HCT116 (cell line): Measurements from ENCODE around the gene FSD1L. TPM values are rescaled to one million over a fixed set of nuclear protein-coding genes. Genes with fewer than 3 reads are reported as not detected.

ENCODE experiments used
- ATAC-seq: fragments of 200-7000 bp; cut with Tn5 transposase; 2 replicates; pipeline ENCODE4 v1.9.1; 2020; ENCODE audit warnings: mild to moderate bottlenecking, moderate library complexity
- BruUV-seq: library from RNA; stranded (reverse); fragments of 400-500 nt; replicated peaks from 2 replicates; lab custom pipeline; 2021; lab: Mats Ljungman, UMichigan
- CTCF ChIA-PET: fragments of 300-600 bp; sonication (Branson Sonifier 250); formaldehyde crosslinking; loops from one replicate; lab custom pipeline; 2021; ENCODE audit warnings: antibody characterized with exemption; lab: Charles Lee
- POLR2A ChIA-PET: fragments of 300-600, 350-600 bp; sonication (Branson Sonifier 250); formaldehyde crosslinking; loops from one replicate; lab custom pipeline; 2021; ENCODE audit warnings: antibody characterized with exemption; lab: Charles Lee
- RAD21 ChIA-PET, 2 experiments: fragments of 300-600 bp; sonication (Branson Sonifier 250); formaldehyde crosslinking; loops; one replicate each; lab custom pipeline; 2023; ENCODE audit warnings: low total read pairs in 2 of 2; ENCODE audit not compliant: uncharacterized antibody in 2 of 2, unreplicated experiment in 2 of 2, low non-redundant PET in 1 of 2; lab: Charles Lee
- DNase-seq: peaks from one replicate; pipeline ENCODE4 v3.0.0-alpha.2; 2010; ENCODE audit warnings: low read depth, low spot score
- H2AFZ ChIP-seq: fragments of 200-600 bp; shearing (Covaris generic), sonication (generic); 2 replicates; pipeline ENCODE4 v1.6.1; 2017; ENCODE audit warnings: low read depth, mixed run types, mixed read lengths, antibody characterized with exemption, low read length; ENCODE audit not compliant: poor library complexity, severe bottlenecking
- H3K27ac ChIP-seq: 2 replicates; pipeline ENCODE4 v1.5.1; 2012; ENCODE audit warnings: low read depth, low read length
- H3K27me3 ChIP-seq: fragments of 200-600 bp; sonication (generic); 2 replicates; pipeline ENCODE4 v1.6.1; 2016; ENCODE audit warnings: mixed run types, low read length, mixed read lengths; ENCODE audit not compliant: insufficient read depth
- H3K36me3 ChIP-seq, 2 experiments: fragments of 200-500 bp in 1 of 2; fragments of 200-600 bp in 1 of 2; sonication (Bioruptor generic) in 1 of 2; sonication (generic) in 1 of 2; 2 replicates each; pipeline versions ENCODE4 v1.5.1 to v1.6.1; 2014 to 2016; ENCODE audit warnings: low read length in 2 of 2, inconsistent platforms in 1 of 2, mixed read lengths in 1 of 2, mixed run types in 1 of 2; ENCODE audit not compliant: insufficient read depth in 2 of 2, control insufficient read depth in 1 of 2
- H3K4me1 ChIP-seq, 2 experiments: fragments of 200-600 bp in 1 of 2; sonication (generic) in 1 of 2; 2 replicates each; pipeline versions ENCODE4 v1.5.1 to v1.6.1; 2012 to 2017; ENCODE audit warnings: low read length in 2 of 2, inconsistent platforms in 1 of 2, mild to moderate bottlenecking in 1 of 2, mixed read lengths in 1 of 2, mixed run types in 1 of 2, moderate library complexity in 1 of 2; ENCODE audit not compliant: insufficient read depth in 2 of 2, control insufficient read depth in 1 of 2
- H3K4me2 ChIP-seq: fragments of 200-600 bp; sonication (generic); 2 replicates; pipeline ENCODE4 v1.6.1; 2017; ENCODE audit warnings: mixed run types, low read length, mixed read lengths
- H3K4me3 ChIP-seq, 2 experiments: fragments of 200-600 bp in 1 of 2; sonication (generic) in 1 of 2; replicated peaks in 1 of 2; 2 replicates each; pipeline ENCODE4 v1.5.1; 2011 to 2016; ENCODE audit warnings: low read length in 2 of 2, control low read depth in 1 of 2, low read depth in 1 of 2, mild to moderate bottlenecking in 1 of 2, mixed read lengths in 1 of 2, mixed run types in 1 of 2
- H3K79me2 ChIP-seq: fragments of 200-600 bp; sonication (generic); 2 replicates; pipeline ENCODE4 v1.6.1; 2017; ENCODE audit warnings: mild to moderate bottlenecking, mixed run types, low read length, moderate library complexity, mixed read lengths; ENCODE audit not compliant: insufficient read depth
- H3K9ac ChIP-seq: fragments of 200-600 bp; sonication (generic); 2 replicates; pipeline ENCODE4 v1.6.1; 2016; ENCODE audit warnings: low read length, mixed read lengths
- H3K9me2 ChIP-seq: fragments of 200-600 bp; sonication (generic), shearing (Covaris generic); 2 replicates; pipeline ENCODE4 v1.6.1; 2017; ENCODE audit warnings: mixed run types, mild to moderate bottlenecking, moderate library complexity; ENCODE audit not compliant: insufficient read depth
- H3K9me3 ChIP-seq, 2 experiments: fragments of 200-500 bp in 1 of 2; fragments of 200-600 bp in 1 of 2; sonication (Bioruptor generic) in 1 of 2; sonication (generic) in 1 of 2; 2 replicates each; pipeline ENCODE4 v1.6.1; 2014 to 2017; ENCODE audit warnings: low read length in 2 of 2, mixed read lengths in 2 of 2, inconsistent platforms in 1 of 2, low read depth in 1 of 2, mild to moderate bottlenecking in 1 of 2, mixed run types in 1 of 2, moderate library complexity in 1 of 2; ENCODE audit not compliant: control insufficient read depth in 1 of 2, insufficient read depth in 1 of 2
- H4K20me1 ChIP-seq: fragments of 200-600 bp; sonication (generic), shearing (Covaris generic); 2 replicates; pipeline ENCODE4 v1.6.1; 2017; ENCODE audit warnings: mixed run types, mild to moderate bottlenecking, moderate library complexity; ENCODE audit not compliant: insufficient read depth
- CBX3 ChIP-seq: IDR thresholded peaks from 2 replicates; pipeline ENCODE4 v1.6.1; 2012; ENCODE audit warnings: low read depth
- CEBPB ChIP-seq: IDR thresholded peaks from 2 replicates; pipeline ENCODE4 v1.6.1; 2012; ENCODE audit warnings: low read depth
- EGR1 ChIP-seq: IDR thresholded peaks from 2 replicates; pipeline ENCODE4 v1.6.1; 2012; ENCODE audit warnings: low read depth
- ELF1 ChIP-seq: IDR thresholded peaks from 2 replicates; pipeline ENCODE4 v1.6.1; 2012; ENCODE audit warnings: low read depth, borderline replicate concordance
- EZH2 ChIP-seq: fragments of 200-600 bp; sonication (generic); IDR thresholded peaks from 2 replicates; pipeline ENCODE4 v1.6.1; 2017; ENCODE audit warnings: antibody characterized with exemption, mixed run types
- EZH2phosphoT487 ChIP-seq: fragments of 200-600 bp; IDR thresholded peaks from 2 replicates; pipeline ENCODE4 v1.6.1; 2018; ENCODE audit warnings: antibody characterized with exemption, borderline replicate concordance
- FOSL1 ChIP-seq: IDR thresholded peaks from 2 replicates; pipeline ENCODE4 v1.6.1; 2012; ENCODE audit warnings: low read depth
- JUND ChIP-seq: IDR thresholded peaks from 2 replicates; pipeline ENCODE4 v1.6.1; 2012
- POLR2AphosphoS5 ChIP-seq: IDR thresholded peaks from 2 replicates; pipeline ENCODE4 v1.6.1; 2011; ENCODE audit warnings: mild to moderate bottlenecking, low read depth, low read length, moderate library complexity
- RAD21 ChIP-seq: IDR thresholded peaks from 2 replicates; pipeline ENCODE4 v1.6.1; 2012; ENCODE audit warnings: low read depth, mild to moderate bottlenecking
- SIN3A ChIP-seq: IDR thresholded peaks from 2 replicates; pipeline ENCODE4 v1.6.1; 2012; ENCODE audit warnings: low read depth
- SP1 ChIP-seq: IDR thresholded peaks from 2 replicates; pipeline ENCODE4 v1.6.1; 2012; ENCODE audit warnings: low read depth
- SRF ChIP-seq: IDR thresholded peaks from 2 replicates; pipeline ENCODE4 v1.6.1; 2012; ENCODE audit warnings: low read depth
- TCF7L2 ChIP-seq: IDR thresholded peaks from 2 replicates; pipeline ENCODE4 v1.7.0; 2011; ENCODE audit warnings: borderline replicate concordance, inconsistent platforms; ENCODE audit not compliant: insufficient read depth, insufficient read length; ENCODE audit errors: extremely low read depth
- YY1 ChIP-seq: IDR thresholded peaks from 2 replicates; pipeline ENCODE4 v1.6.1; 2011; ENCODE audit warnings: low read length, low read depth, moderate library complexity, mild to moderate bottlenecking; ENCODE audit not compliant: insufficient replicate concordance; ENCODE audit errors: extremely low read depth
- intact Hi-C: fragments of 100-400 bp; cut with micrococcal nuclease; formaldehyde crosslinking; loops from 2 replicates; pipeline ENCODE4 v1.10.0; 2022
- total RNA-seq: library from RNA; stranded (reverse); gene quantifications from one replicate; pipeline ENCODE4 v1.2.1, GENCODE V29; 2021; ENCODE audit not compliant: unreplicated experiment
- TF ChIP-seq, protein P1 (sequence below), 3 experiments: fragments of 200-600 bp in 1 of 3; sonication (generic) in 1 of 3; IDR thresholded peaks in 2 of 3; conservative IDR thresholded peaks in 1 of 3; 2 replicates each; pipeline ENCODE4 v1.5.1; 2012 to 2017; ENCODE audit warnings: low read depth in 2 of 3, low read length in 2 of 3, antibody characterized with exemption in 1 of 3, borderline replicate concordance in 1 of 3, control low read depth in 1 of 3, mild to moderate bottlenecking in 1 of 3, mixed read lengths in 1 of 3, mixed run types in 1 of 3, moderate library complexity in 1 of 3; ENCODE audit not compliant: insufficient read depth in 1 of 3
- TF ChIP-seq, protein P2 (sequence below): IDR thresholded peaks from 2 replicates; pipeline ENCODE4 v1.6.1; 2012
- TF ChIP-seq, protein P3 (sequence below): IDR thresholded peaks from 2 replicates; pipeline ENCODE4 v1.6.1; 2011; ENCODE audit warnings: mild to moderate bottlenecking, low read length, moderate library complexity; ENCODE audit not compliant: insufficient replicate concordance; ENCODE audit errors: extremely low read depth
- TF ChIP-seq, protein P4 (sequence below): IDR thresholded peaks from 2 replicates; pipeline ENCODE4 v1.6.1; 2012
- TF ChIP-seq, protein P5 (sequence below): IDR thresholded peaks from 2 replicates; pipeline ENCODE4 v1.6.1; 2012; ENCODE audit warnings: low read depth

Gene FSD1L
- total RNA-seq, 1 experiment from 2014 or later = 5.5 TPM

DNA sequence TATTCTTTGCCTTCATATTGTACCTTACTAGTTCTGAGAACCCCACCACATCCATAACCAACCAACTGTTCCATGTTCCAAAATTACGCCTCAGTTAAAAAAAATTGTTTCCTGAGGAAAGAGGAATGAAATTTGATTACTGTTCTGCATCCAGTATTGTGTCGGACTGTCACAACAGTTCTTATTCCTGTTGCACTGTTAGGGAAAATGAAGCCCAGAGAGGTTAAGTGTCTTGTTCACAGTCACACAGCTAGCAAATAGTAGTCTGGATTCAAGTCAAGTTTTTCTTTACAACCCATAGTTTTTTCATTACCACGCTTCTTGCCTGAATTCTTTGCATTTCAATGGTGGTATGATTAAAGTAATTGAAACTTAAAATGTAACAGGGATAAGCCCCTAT lies 4.4 kb downstream of the FSD1L start:
- Histone ChIP-seq H4K20me1 (no peaks in the 10 kb centered on the region), H3K36me3 (no peaks in the 10 kb centered on the region), H3K4me1 (peaks cover 0 to 15% of the 10 kb centered on the region in 2 experiments; a peak in 3 of 4 replicates), H3K27ac (no peak overlapping the region), H3K9me3 (no peaks in the 10 kb centered on the region), H3K27me3 (no peaks in the 10 kb centered on the region), H3K4me3 (no peak overlapping the region), H3K79me2 (peaks cover 88% of the 10 kb centered on the region), H3K9me2 (no peaks in the 10 kb centered on the region), H2AFZ (no peak overlapping the region), H3K4me2 (no peak overlapping the region), H3K9ac (no peak overlapping the region)
- ChIA-PET RAD21 (no interaction called here), POLR2A (no interaction called here), CTCF (no interaction called here)
- no TSS peak for BruUV-seq
- intact Hi-C loops = no loop called here
- no peak for DNase-seq
- no peak for TF ChIP-seq CBX3
- no peak for TF ChIP-seq FOSL1
- no peak for TF ChIP-seq EGR1
- no peak for TF ChIP-seq JUND
- TF ChIP-seq, protein P1, sequence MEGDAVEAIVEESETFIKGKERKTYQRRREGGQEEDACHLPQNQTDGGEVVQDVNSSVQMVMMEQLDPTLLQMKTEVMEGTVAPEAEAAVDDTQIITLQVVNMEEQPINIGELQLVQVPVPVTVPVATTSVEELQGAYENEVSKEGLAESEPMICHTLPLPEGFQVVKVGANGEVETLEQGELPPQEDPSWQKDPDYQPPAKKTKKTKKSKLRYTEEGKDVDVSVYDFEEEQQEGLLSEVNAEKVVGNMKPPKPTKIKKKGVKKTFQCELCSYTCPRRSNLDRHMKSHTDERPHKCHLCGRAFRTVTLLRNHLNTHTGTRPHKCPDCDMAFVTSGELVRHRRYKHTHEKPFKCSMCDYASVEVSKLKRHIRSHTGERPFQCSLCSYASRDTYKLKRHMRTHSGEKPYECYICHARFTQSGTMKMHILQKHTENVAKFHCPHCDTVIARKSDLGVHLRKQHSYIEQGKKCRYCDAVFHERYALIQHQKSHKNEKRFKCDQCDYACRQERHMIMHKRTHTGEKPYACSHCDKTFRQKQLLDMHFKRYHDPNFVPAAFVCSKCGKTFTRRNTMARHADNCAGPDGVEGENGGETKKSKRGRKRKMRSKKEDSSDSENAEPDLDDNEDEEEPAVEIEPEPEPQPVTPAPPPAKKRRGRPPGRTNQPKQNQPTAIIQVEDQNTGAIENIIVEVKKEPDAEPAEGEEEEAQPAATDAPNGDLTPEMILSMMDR (IDR thresholded peaks at IDR 0.05 in 2 of 3, conservative IDR thresholded peaks at IDR 0.05 in 1 of 3; ENCODE audit: borderline replicate concordance in 1 of 3, insufficient read depth in 1 of 3, low read depth in 2 of 3, low read length in 2 of 3) = no peak
- TF ChIP-seq, protein P2, sequence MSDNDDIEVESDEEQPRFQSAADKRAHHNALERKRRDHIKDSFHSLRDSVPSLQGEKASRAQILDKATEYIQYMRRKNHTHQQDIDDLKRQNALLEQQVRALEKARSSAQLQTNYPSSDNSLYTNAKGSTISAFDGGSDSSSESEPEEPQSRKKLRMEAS = no peak
- TF ChIP-seq TCF7L2 = no peak
- no peak for TF ChIP-seq SP1
- TF ChIP-seq, protein P3, sequence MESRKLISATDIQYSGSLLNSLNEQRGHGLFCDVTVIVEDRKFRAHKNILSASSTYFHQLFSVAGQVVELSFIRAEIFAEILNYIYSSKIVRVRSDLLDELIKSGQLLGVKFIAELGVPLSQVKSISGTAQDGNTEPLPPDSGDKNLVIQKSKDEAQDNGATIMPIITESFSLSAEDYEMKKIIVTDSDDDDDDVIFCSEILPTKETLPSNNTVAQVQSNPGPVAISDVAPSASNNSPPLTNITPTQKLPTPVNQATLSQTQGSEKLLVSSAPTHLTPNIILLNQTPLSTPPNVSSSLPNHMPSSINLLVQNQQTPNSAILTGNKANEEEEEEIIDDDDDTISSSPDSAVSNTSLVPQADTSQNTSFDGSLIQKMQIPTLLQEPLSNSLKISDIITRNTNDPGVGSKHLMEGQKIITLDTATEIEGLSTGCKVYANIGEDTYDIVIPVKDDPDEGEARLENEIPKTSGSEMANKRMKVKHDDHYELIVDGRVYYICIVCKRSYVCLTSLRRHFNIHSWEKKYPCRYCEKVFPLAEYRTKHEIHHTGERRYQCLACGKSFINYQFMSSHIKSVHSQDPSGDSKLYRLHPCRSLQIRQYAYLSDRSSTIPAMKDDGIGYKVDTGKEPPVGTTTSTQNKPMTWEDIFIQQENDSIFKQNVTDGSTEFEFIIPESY = no peak
- TF ChIP-seq, protein P4, sequence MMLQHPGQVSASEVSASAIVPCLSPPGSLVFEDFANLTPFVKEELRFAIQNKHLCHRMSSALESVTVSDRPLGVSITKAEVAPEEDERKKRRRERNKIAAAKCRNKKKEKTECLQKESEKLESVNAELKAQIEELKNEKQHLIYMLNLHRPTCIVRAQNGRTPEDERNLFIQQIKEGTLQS = no peak
- no peak for TF ChIP-seq RAD21
- no peak for TF ChIP-seq CEBPB
- TF ChIP-seq SRF = no peak
- no peak for TF ChIP-seq SIN3A
- TF ChIP-seq YY1 = no peak
- TF ChIP-seq EZH2phosphoT487 = no peak
- TF ChIP-seq POLR2AphosphoS5 = no peak
- no peak for TF ChIP-seq ELF1
- TF ChIP-seq, protein P5, sequence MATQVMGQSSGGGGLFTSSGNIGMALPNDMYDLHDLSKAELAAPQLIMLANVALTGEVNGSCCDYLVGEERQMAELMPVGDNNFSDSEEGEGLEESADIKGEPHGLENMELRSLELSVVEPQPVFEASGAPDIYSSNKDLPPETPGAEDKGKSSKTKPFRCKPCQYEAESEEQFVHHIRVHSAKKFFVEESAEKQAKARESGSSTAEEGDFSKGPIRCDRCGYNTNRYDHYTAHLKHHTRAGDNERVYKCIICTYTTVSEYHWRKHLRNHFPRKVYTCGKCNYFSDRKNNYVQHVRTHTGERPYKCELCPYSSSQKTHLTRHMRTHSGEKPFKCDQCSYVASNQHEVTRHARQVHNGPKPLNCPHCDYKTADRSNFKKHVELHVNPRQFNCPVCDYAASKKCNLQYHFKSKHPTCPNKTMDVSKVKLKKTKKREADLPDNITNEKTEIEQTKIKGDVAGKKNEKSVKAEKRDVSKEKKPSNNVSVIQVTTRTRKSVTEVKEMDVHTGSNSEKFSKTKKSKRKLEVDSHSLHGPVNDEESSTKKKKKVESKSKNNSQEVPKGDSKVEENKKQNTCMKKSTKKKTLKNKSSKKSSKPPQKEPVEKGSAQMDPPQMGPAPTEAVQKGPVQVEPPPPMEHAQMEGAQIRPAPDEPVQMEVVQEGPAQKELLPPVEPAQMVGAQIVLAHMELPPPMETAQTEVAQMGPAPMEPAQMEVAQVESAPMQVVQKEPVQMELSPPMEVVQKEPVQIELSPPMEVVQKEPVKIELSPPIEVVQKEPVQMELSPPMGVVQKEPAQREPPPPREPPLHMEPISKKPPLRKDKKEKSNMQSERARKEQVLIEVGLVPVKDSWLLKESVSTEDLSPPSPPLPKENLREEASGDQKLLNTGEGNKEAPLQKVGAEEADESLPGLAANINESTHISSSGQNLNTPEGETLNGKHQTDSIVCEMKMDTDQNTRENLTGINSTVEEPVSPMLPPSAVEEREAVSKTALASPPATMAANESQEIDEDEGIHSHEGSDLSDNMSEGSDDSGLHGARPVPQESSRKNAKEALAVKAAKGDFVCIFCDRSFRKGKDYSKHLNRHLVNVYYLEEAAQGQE = no peak
- TF ChIP-seq EZH2 = no peak
- ATAC-seq = no peak
